Stimulated activated CD4-positive, alpha-beta T cell treated with anti-CD3 and anti-CD28 coated beads, Interleukin-1b, Interleukin-23, amount 100 ng/mL, for 48 hours (primary cell): ENCODE results near the gene OMA1.

ENCODE experiments used
- DNase-seq: peaks from one replicate; pipeline ENCODE4 v3.0.0-alpha.2; 2020

The OMA1 gene

GRCh38 chr1:58456470-58456869, 90.1 kb downstream of the OMA1 start:
- no peak for DNase-seq

DNA sequence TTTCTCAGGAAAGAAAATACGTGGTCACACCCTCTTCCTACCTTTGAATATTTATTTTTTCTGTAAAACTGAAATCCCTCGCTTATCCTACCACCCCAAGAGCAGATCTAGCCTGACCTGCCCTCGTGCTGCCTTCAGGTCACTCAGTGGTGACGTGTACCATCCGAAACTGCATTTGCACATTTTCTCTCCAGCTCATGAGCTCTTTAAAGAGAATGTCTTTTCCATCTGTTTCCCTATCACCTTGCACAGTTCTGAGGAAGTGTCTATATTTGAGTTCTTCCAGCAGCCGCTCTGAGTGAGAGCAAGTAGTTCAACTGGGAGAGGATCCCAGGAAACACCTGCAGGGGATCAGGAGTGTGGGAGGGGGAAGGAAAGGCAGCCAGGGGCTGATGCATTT, 91.7 kb downstream of the OMA1 start:
- no peak for DNase-seq

GRCh38 chr1:58454385-58454784, 92.1 kb downstream of the OMA1 start:
- DNase-seq: no peak

DNA sequence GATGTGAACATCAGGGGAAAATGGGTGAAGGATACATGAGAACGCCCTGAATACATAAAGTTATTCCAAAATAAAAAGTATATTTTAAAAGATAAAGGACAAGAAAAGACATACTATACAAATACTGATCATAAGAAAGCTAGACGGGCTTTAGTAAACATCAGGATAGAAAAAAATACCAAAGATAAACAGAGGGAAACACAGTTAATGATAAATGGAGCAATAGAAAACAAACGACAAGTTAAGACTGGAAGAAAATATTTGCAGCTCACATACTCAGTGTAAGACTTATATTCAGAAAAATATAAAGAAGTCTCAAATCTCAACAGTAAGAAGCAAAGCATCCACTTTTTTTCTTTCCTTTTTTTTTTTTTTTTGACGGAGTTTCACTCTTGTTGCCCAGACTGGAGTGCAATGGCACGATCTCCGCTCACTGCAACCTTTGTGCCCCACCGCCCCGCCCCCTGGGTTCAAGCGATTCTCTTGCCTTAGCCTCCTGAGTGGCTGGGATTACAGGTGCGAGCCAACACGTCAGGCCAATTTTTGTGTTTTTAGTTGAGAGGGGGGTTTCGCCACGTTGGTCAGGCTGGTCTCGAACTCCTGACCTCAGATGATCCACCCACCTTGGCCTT, 94.8 kb downstream of the OMA1 start:
- DNase-seq: no peak

GRCh38 chr1:58447886-58448285, 98.6 kb downstream of the OMA1 start:
- DNase-seq: no peak

- no peak for DNase-seq
Measured at GRCh38 chr1:58447042-58447441, 99.5 kb downstream of the OMA1 start.

DNA sequence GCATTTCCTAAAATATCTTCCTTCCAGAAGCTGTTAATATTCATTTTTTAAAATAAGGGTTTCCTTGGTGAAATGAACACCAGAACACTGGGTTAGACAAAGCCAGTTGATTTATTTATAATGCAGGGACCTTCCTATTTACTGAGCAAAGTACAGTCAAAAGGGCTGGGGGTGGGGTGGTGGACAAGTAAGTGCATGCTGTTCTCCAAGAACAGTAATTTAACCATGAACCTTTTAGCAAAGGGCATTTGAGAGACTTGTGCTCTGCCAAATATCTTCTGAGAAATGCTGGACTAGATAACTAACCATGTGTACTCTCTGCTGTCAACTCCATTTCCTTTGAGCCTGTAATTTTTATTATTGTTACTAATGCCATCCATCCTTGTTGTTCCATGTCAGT, 100.2 kb downstream of the OMA1 start:
- DNase-seq: no peak

DNA sequence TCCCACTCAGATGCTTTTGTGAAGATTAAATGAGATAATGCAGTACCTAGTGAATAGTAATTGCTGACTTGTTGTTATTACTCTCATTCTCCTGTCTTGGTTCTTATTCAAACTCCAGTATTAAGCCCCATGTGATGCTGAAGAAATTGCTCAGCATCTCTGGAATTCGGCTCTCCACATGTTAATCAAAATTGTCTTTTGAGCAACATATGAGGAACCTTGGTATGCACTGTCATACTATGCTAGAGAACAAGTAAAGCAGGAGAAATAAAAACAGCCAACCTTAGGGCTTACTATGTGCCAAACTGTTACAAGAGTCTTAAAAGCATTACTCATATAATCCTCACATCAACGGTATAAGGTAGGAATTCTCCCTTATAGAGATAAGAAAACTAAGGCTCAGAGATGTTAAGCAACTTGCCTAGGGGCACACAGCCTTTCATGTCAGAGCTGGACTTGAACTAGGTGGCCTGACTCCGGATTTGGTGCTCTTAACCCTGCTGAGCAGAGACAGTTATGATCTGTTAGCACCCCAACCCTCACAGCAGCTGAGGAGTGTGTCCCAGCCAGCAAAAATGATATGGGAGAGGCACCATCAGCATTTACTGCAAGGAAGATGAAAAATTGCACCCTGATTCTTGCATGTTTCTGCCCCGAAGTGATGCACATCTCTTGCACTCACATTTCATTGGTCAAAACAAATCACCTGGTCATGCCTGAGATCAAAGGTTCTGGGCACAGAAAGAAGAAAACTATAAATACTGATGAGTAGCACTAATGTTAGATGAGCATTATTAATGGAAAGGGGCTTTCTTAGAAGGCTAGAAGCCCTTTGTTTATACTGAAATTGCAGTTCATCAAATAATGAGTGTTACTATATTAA, 102.3 kb downstream of the OMA1 start:
- DNase-seq: no peak

GRCh38 chr1:58442114-58442513, 104.4 kb downstream of the OMA1 start:
- DNase-seq: no peak

GRCh38 chr1:58441699-58442098, 104.8 kb downstream of the OMA1 start:
- DNase-seq: no peak

- no peak for DNase-seq
Measured at GRCh38 chr1:58440696-58441095, 105.8 kb downstream of the OMA1 start.

- no peak for DNase-seq
Measured at GRCh38 chr1:58439946-58440345, 106.6 kb downstream of the OMA1 start.

- no peak for DNase-seq
Measured at GRCh38 chr1:58438468-58438867, 108.1 kb downstream of the OMA1 start.

DNA sequence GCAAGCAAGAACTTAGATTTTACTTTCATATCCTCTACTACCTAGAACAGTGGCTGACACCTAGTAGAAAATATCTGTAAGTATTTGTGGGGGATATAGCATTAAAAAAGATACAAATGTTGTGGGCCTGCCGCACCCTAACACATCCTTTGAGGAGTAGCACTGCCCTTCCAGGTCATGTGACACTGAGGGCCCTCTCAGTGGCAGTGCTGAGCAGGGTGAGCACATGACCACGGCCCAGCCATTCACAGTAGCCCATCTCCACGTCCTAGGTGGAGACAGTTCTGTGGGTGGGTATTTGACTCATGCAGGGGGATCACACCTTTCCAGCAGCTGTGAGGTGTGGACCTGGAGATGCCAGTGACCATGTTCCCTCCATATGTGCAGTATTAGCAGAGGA, 108.9 kb downstream of the OMA1 start:
- no peak for DNase-seq

DNA sequence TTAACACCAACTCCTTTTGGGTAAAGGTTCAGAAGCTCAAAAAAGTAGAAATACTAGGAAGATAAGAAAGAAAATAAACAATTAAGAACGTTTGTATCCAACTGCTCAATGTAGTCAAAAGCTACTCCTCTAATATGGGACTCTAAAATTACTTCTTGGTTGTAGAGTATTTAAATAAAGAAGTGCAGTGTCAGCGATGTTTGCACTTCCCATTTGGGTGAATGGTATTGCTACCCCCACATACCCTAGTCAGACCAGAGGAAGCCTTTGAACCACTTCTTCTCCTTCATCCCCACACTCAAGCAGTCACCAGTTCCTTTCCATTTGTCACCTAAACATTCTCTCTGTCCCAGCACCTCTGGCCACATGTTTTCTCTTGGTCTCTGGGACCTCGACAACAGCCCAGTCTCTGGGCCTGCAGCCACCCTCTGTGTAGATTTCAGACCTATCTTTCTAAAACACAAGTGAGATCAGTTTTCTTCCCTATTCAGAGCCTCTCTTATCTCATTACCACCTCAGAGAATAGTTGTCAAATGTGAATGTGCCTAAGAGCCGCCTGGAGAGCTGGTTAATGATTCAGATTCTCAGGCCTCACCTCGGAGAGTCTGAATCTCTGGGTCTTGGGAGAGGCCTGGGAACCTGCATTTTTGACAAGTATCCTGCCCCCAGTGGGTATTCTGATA, 109.8 kb downstream of the OMA1 start:
- DNase-seq: no peak

DNA sequence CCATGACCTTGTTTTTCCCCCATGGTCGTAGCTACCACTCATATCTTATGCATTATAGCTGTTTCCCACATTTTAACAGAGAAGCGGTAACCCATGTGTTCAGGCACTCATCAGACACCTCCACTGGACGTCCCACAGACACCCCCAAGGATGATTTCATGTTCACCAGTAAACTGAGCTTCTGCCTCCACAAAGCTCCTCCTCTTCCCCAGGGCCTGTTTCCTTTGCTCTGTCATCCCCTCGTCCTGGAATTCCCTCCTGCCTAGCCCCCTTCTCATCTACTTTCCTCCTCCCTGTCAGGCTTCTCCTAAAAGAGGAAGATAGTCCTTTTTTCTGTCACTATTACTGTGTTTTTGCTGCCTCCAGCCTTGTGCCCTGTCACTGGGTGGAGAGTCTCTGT, 111.2 kb downstream of the OMA1 start:
- DNase-seq: no peak

DNA sequence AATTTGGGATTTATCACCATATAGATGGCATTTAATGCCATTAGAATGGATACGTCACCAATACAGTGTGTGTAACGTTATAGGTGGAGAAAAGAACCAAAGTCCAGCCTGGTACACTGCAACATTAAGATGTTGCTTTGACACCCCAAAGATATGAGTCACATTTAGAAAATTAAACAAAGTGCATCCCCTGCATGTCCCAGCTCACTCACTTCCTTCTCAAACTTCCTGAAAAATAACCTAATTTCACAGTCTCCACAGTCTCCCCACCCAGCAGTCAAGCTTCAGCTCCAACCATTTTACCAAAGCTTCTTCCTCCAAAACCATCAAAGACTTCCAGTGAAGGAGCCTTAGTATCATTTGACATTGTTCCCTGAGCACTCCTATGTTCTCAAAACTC, 111.9 kb downstream of the OMA1 start:
- DNase-seq: no peak

DNA sequence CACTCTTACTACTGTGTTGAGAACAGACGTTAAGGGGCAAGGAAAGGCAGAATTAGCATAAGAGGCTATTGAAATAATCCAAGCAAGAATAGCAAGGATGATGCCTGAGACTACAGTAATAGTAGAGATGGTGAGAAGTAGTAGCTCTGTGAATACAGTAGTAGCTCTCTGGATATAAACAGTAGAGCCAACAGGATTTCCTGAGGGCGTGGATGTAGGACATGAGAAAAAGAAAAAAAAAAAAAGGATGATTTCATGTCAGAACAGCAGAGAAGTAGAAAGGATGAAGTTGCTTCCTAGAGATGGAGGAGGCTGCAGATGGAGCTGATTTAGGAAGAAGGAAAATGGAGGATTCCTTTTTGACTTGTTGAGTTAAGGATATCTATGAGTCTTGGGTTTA, 112.3 kb downstream of the OMA1 start:
- DNase-seq: no peak

- no peak for DNase-seq
Measured at GRCh38 chr1:58432851-58433668, 113.5 kb downstream of the OMA1 start.

DNA sequence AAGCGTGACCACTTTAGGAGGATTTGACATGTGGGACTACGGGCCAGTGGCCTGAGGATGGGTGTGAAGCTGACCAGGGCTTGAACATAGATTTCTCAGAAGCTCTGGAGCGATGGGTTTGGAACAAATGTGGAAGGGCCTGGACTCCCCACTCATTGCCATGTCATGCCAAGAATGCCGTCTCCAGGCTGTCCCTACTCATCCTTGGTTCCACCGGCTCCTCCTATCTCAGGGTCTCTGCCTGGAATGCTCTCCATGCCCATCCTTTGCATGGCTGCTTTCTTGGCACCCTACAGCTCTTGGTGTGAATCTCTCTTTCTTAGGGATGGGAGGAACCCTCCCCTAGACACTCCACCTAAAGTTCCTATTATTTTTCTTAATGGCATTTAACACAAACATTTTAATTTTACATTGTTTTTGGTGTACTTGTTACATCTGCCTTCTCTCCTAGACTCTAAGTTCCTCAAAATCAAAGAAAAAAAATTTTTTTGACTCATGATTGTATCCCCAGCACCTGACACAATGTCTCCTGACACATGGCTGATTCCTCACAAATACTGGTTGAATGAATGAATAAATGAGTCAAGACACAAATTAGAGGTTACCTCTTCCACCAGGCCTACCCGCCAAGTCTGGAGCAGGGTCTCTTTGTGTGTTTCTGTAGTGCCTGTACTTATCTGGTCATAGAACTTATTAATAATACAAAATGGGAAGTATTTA, 114.5 kb downstream of the OMA1 start:
- DNase-seq: no peak
